GM21786 (cell line): ENCODE measurements around the gene JAKMIP1.
"Not testable (repeated sequence)": the region's sequence is repeated elsewhere in the genome, so short reads cannot be mapped to it uniquely, and the experiment has no call there.

Experiments
- ATAC-seq: cut with Tn5 transposase; IDR thresholded peaks from one replicate; pipeline ENCODE4 v1.9.1; 2021; ENCODE audit not compliant: unreplicated experiment

JAKMIP1 gene

GRCh38 chr4:6229671-6230501 is 29.5 kb upstream of the JAKMIP1 start:
- no peak for ATAC-seq

- ATAC-seq = no peak
These were observed 28.7 kb upstream of the JAKMIP1 start for GRCh38 chr4:6229095-6229494.

- ATAC-seq = no peak
These were observed 28.1 kb upstream of the JAKMIP1 start for GRCh38 chr4:6228158-6229067.

GRCh38 chr4:6227412-6228157 is 27.2 kb upstream of the JAKMIP1 start:
- no peak for ATAC-seq

GRCh38 chr4:6226506-6226905 is 26.2 kb upstream of the JAKMIP1 start:
- no peak for ATAC-seq

- ATAC-seq = no peak
These were observed 25.1 kb upstream of the JAKMIP1 start for GRCh38 chr4:6225469-6225868.

- ATAC-seq = no peak
These were observed 24.4 kb upstream of the JAKMIP1 start for GRCh38 chr4:6224735-6225134.

GRCh38 chr4:6222761-6223292 is 22.5 kb upstream of the JAKMIP1 start:
- no peak for ATAC-seq

- ATAC-seq = no peak
These were observed 21.8 kb upstream of the JAKMIP1 start for GRCh38 chr4:6221851-6222760.

GRCh38 chr4:6221301-6221850 is 21.0 kb upstream of the JAKMIP1 start:
- ATAC-seq = no peak

GRCh38 chr4:6217716-6218381 is 17.5 kb upstream of the JAKMIP1 start:
- peak; percentile 80 for ATAC-seq

GRCh38 chr4:6216588-6216987 is 16.2 kb upstream of the JAKMIP1 start:
- ATAC-seq = no peak

- no peak for ATAC-seq
These were observed 9.6 kb upstream of the JAKMIP1 start for GRCh38 chr4:6209921-6210320.

- not testable (repeated sequence) for ATAC-seq
These were observed 8.9 kb upstream of the JAKMIP1 start for GRCh38 chr4:6209291-6209690.

GRCh38 chr4:6208416-6208815 is 8.1 kb upstream of the JAKMIP1 start:
- no peak for ATAC-seq

- ATAC-seq = no peak
These were observed 7.3 kb upstream of the JAKMIP1 start for GRCh38 chr4:6207602-6208001.

GRCh38 chr4:6206771-6207290 is 6.5 kb upstream of the JAKMIP1 start:
- ATAC-seq = no peak

- ATAC-seq = no peak
These were observed 5.6 kb upstream of the JAKMIP1 start for GRCh38 chr4:6205973-6206372.

GRCh38 chr4:6205567-6205931 is 5.2 kb upstream of the JAKMIP1 start:
- no peak for ATAC-seq
